ENCODE data around the gene TERT. TPM values are rescaled to one million over a fixed set of nuclear protein-coding genes. Genes with fewer than 3 reads are reported as not detected.

The TERT gene
- total RNA-seq, 1 donor from 2014 or later = 0.28 TPM

DNA sequence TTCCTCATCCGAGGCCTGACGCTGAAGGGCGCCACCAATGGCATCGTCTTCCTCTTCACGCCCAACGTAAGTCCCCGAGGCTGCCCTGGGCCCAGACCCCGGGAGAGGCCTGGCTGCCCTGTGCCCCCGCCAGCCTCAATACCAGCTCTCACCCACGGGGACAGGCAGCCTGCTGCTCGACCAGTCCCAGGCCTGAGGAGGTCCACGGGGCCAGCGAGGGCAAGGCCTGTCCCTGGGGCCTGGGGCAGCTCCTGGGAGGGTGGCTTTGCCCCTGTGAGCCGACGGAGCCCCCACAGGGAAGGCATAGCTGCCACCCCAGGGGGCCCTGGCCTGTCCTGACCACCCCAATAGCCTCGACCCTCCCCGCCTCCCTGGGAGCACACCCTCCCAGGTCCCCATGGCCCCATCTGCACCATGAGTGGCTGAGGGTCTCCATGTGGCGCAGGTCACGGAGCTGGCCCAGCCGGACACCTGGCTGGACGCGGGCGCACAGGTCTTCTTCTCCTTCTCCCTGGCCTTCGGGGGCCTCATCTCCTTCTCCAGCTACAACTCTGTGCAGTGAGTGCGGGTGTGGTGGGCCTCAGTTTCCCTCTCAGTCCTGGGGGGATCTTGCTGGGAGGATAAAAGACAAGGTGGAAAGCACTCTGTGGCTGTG lies 81.2 kb downstream of the TERT start:
- TF ChIP-seq, protein P1, sequence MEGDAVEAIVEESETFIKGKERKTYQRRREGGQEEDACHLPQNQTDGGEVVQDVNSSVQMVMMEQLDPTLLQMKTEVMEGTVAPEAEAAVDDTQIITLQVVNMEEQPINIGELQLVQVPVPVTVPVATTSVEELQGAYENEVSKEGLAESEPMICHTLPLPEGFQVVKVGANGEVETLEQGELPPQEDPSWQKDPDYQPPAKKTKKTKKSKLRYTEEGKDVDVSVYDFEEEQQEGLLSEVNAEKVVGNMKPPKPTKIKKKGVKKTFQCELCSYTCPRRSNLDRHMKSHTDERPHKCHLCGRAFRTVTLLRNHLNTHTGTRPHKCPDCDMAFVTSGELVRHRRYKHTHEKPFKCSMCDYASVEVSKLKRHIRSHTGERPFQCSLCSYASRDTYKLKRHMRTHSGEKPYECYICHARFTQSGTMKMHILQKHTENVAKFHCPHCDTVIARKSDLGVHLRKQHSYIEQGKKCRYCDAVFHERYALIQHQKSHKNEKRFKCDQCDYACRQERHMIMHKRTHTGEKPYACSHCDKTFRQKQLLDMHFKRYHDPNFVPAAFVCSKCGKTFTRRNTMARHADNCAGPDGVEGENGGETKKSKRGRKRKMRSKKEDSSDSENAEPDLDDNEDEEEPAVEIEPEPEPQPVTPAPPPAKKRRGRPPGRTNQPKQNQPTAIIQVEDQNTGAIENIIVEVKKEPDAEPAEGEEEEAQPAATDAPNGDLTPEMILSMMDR (IDR thresholded peaks at IDR 0.05; ENCODE audit: unreplicated experiment) = no peak
- Mint-ChIP-seq H3K4me3 (ENCODE audit: unreplicated experiment) (no peak overlapping the region), H3K4me1 (ENCODE audit: unreplicated experiment) (no peaks in the 10 kb centered on the region), H3K27me3 (ENCODE audit: unreplicated experiment) (peaks cover 11% of the 10 kb centered on the region), H3K27ac (ENCODE audit: unreplicated experiment) (no peak overlapping the region), H3K36me3 (ENCODE audit: low read depth, unreplicated experiment) (peaks cover 12% of the 10 kb centered on the region), H3K9me3 (ENCODE audit: unreplicated experiment) (no peaks in the 10 kb centered on the region)
- DNase-seq (ENCODE audit: low spot score) = no peak

DNA sequence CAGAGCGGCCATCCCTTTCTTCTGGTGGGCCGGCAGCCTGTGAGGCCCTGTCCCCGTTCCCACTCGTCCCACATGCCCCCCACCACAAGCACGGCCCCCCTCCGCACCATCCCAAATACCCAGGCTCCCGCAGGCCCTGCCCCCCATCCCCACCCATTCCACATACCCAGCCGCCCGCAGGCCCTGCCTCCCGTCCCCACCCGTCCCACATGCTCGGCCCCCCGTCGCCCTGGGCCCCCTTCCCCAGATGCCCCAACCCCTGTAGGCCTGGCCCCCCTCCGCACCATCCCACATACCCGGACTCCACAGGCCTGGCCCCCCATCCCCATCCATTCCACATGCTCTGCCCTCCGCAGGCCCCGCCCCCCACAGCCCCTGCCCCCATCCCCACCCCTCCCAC lies 82.0 kb downstream of the TERT start:
- Mint-ChIP-seq H3K4me1 (ENCODE audit: unreplicated experiment) (no peaks in the 10 kb centered on the region), H3K4me3 (ENCODE audit: unreplicated experiment) (peak overlapping the region; percentile 19), H3K36me3 (ENCODE audit: low read depth, unreplicated experiment) (peaks cover 12% of the 10 kb centered on the region), H3K27ac (ENCODE audit: unreplicated experiment) (no peak overlapping the region), H3K9me3 (ENCODE audit: unreplicated experiment) (no peaks in the 10 kb centered on the region), H3K27me3 (ENCODE audit: unreplicated experiment) (peaks cover 11% of the 10 kb centered on the region)
- TF ChIP-seq, protein P1 (IDR thresholded peaks at IDR 0.05; ENCODE audit: unreplicated experiment) = no peak
- no peak for DNase-seq (ENCODE audit: low spot score)

DNA sequence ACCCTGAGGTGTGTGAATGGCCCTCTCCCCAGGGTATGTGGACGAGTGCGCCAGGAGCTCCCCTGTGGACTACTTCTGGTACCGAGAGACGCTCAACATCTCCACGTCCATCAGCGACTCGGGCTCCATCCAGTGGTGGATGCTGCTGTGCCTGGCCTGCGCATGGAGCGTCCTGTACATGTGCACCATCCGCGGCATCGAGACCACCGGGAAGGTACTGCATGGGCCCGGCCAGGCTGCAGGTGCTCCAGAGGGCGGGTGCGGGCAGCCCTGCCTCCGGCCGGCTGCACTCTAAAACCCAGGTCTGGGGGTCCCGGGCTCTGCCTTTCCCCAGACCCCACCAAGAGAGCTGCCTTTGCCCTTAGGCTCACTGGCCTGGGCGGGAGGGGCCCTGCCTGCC lies 82.6 kb downstream of the TERT start:
- Mint-ChIP-seq H3K4me1 (ENCODE audit: unreplicated experiment) (no peaks in the 10 kb centered on the region), H3K4me3 (ENCODE audit: unreplicated experiment) (no peak overlapping the region), H3K27me3 (ENCODE audit: unreplicated experiment) (peaks cover 16% of the 10 kb centered on the region), H3K27ac (ENCODE audit: unreplicated experiment) (no peak overlapping the region), H3K36me3 (ENCODE audit: low read depth, unreplicated experiment) (peaks cover 12% of the 10 kb centered on the region), H3K9me3 (ENCODE audit: unreplicated experiment) (no peaks in the 10 kb centered on the region)
- TF ChIP-seq, protein P1 (IDR thresholded peaks at IDR 0.05; ENCODE audit: unreplicated experiment) = no peak
- no peak for DNase-seq (ENCODE audit: low spot score)

DNA sequence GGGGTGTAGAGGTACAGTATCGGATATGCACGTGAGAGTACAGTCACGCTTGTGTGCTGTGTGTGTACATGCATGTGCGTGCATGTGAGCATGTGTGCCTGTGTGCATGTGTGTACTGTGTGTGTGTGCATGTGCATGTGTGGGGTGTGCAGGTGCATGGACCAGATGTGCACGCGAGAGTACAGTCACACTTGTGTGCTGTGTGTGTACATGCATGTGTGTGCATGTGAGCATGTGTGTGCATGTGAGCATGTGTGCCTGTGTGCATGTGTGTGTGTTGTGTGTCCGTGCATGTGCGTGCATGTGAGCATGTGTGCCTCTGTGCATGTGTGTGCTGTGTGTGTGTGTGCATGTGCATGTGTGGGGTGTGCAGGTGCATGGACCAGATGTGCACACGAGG lies 83.2 kb downstream of the TERT start:
- H3K27ac Mint-ChIP-seq (ENCODE audit: unreplicated experiment) = no peak overlapping the region
- H3K4me1 Mint-ChIP-seq (ENCODE audit: unreplicated experiment) = no peaks in the 10 kb centered on the region
- H3K36me3 Mint-ChIP-seq (ENCODE audit: low read depth, unreplicated experiment) = peaks cover 12% of the 10 kb centered on the region
- no peak overlapping the region for H3K4me3 Mint-ChIP-seq (ENCODE audit: unreplicated experiment)
- DNase-seq (ENCODE audit: low spot score) = no peak
- H3K27me3 Mint-ChIP-seq (ENCODE audit: unreplicated experiment) = peaks cover 17% of the 10 kb centered on the region
- TF ChIP-seq, protein P1 (IDR thresholded peaks at IDR 0.05; ENCODE audit: unreplicated experiment) = no peak
- no peaks in the 10 kb centered on the region for H3K9me3 Mint-ChIP-seq (ENCODE audit: unreplicated experiment)

DNA sequence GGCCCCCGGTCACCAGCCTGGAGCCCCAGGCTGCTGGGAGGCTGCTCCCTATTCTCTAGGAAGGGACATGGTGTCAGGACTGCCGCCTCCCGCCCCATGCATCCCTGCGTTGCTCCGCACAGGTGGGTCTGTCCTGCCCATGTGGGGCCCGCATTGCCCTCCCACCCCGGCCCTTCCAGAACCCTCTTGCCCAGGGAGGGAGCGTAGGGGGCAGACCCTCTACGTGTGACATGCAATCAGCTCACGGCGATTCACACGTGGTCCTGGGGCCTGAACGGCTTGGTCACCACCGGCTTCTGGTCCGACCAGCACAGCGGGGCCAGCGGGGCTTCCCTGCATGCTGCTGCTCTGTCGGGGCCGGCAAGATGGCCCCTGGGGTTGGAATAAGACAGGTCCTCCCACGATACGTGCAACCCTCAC lies 84.0 kb downstream of the TERT start:
- no peaks in the 10 kb centered on the region for H3K4me1 Mint-ChIP-seq (ENCODE audit: unreplicated experiment)
- TF ChIP-seq, protein P1 (IDR thresholded peaks at IDR 0.05; ENCODE audit: unreplicated experiment) = no peak
- no peaks in the 10 kb centered on the region for H3K9me3 Mint-ChIP-seq (ENCODE audit: unreplicated experiment)
- no peak overlapping the region for H3K4me3 Mint-ChIP-seq (ENCODE audit: unreplicated experiment)
- peaks cover 10% of the 10 kb centered on the region for H3K36me3 Mint-ChIP-seq (ENCODE audit: low read depth, unreplicated experiment)
- DNase-seq (ENCODE audit: low spot score) = no peak
- no peak overlapping the region for H3K27ac Mint-ChIP-seq (ENCODE audit: unreplicated experiment)
- peaks cover 17% of the 10 kb centered on the region for H3K27me3 Mint-ChIP-seq (ENCODE audit: unreplicated experiment)

All from endothelial cell (in vitro differentiated cells).